ENCODE data around the gene CDC42BPG. TPM values are rescaled to one million over a fixed set of nuclear protein-coding genes. Genes with fewer than 3 reads are reported as not detected.

Gene CDC42BPG
- total and polyA plus RNA-seq, 2 of the 8 experiments (the other 6 are each of a cell fraction or from before 2014, with no cell fraction given): 3.7 to 10.6 TPM

DNA sequence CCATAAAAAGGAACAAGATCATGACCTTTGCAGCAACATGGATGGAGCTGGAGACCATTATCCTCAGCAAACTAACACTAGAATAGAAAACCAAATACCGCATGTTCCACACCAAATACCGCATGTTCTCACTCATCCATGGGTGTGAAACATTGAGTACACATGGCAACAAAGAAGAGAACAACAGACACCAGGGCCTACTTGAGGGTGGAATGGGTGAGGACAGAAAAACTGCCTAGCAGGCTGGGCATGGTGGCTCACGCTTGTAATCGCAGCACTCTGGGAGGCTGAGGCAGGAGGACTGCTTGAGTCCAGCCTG, 21.7 kb upstream of the CDC42BPG start:
- no peak for FAIRE-seq

More for the DNA sequence above, 21.7 kb upstream of the CDC42BPG start:
- Histone ChIP-seq H2BK120ac (replicated peaks; ENCODE audit: low read depth, low read length) (no peak overlapping the region), H3K23me2 (ENCODE audit: low read depth, low read length) (no peaks in the 10 kb centered on the region), H2AK5ac (ENCODE audit: low read depth, low read length) (no peak overlapping the region), H2BK12ac (ENCODE audit: low read depth, low read length) (no peak overlapping the region), H3K56ac (replicated peaks; ENCODE audit: insufficient read length, low read depth, low read length) (no peak overlapping the region), H3K18ac (ENCODE audit: extremely low read depth, low read length) (no peak overlapping the region), H3K27ac (ENCODE audit: low read depth, low read length) (no peak overlapping the region), H3K36me3 (ENCODE audit: control insufficient read depth in 2 of 4, insufficient read depth in 4 of 4, low read length in 3 of 4) (no peaks in the 10 kb centered on the region), H3K9ac (replicated peaks in 1 of 4; ENCODE audit: extremely low read depth in 1 of 4, low read depth in 3 of 4, low read length in 3 of 4) (no peak overlapping the region), H4K91ac (replicated peaks; ENCODE audit: insufficient read length, low read length) (no peak overlapping the region), H2BK15ac (ENCODE audit: low read length) (no peak overlapping the region), H4K8ac (ENCODE audit: extremely low read depth, insufficient read depth, low read length) (no peak overlapping the region), H3K4ac (replicated peaks; ENCODE audit: insufficient read length, low read depth, low read length) (no peak overlapping the region), H3K14ac (ENCODE audit: insufficient read length) (no peak overlapping the region), H4K5ac (ENCODE audit: insufficient read length, low read depth, low read length) (no peak overlapping the region), H3K4me1 (replicated peaks in 1 of 4; ENCODE audit: control insufficient read depth in 3 of 4, insufficient read depth in 4 of 4, low read length in 3 of 4) (peaks cover 0 to 23% (median 15%) of the 10 kb centered on the region in 4 experiments; a peak in 6 of 7 replicates), H3K27me3 (replicated peaks in 1 of 4; ENCODE audit: control insufficient read depth in 3 of 4, extremely low read depth in 1 of 4, insufficient read depth in 3 of 4, low read length in 3 of 4) (no peaks in the 10 kb centered on the region), H3K23ac (ENCODE audit: insufficient read length) (no peak overlapping the region), H2BK20ac (ENCODE audit: low read length) (no peak overlapping the region), H3K79me2 (ENCODE audit: control insufficient read depth in 1 of 2, insufficient read depth in 2 of 2, low read length in 2 of 2) (peaks cover 0 to 9% of the 10 kb centered on the region in 2 experiments; a peak in 1 of 4 replicates), H2BK5ac (ENCODE audit: low read depth, low read length) (no peak overlapping the region), H2AFZ (ENCODE audit: low read length) (no peak overlapping the region), H3K4me2 (ENCODE audit: insufficient read depth in 1 of 2, low read depth in 2 of 2, low read length in 2 of 2) (no peak overlapping the region), H3K9me3 (ENCODE audit: insufficient read depth in 2 of 2, low read depth in 1 of 2, low read length in 1 of 2) (no peaks in the 10 kb centered on the region), H3K4me3 (ENCODE audit: extremely low read depth in 1 of 4, insufficient read depth in 2 of 4, low read depth in 3 of 4, low read length in 4 of 4) (no peak overlapping the region), H4K20me1 (replicated peaks in 1 of 2; ENCODE audit: control insufficient read depth in 1 of 2, insufficient read depth in 2 of 2, low read length in 2 of 2) (peaks cover 0 to 4% of the 10 kb centered on the region in 2 experiments), H3K79me1 (ENCODE audit: low read depth, low read length) (peaks cover 10% of the 10 kb centered on the region)
- no peak for DNase-seq (ENCODE audit: low read depth in 1 of 2, low spot score in 2 of 2)
- 98% methylated on average over 4 of the region's 4 CpGs; no CpG with 5 or more reads in 1 of the 2 experiments for WGBS, 2 experiments (ENCODE audit: extremely low coverage in 1 of 2, insufficient coverage in 1 of 2, insufficient read length in 1 of 2, insufficient replicate concordance in 2 of 2, low coverage in 1 of 2, low lambda C conversion rate in 2 of 2, missing lambda C conversion rate in 1 of 2)
- TF ChIP-seq BRCA1 (IDR thresholded peaks at IDR 0.05; ENCODE audit: low read depth, low read length): no peak
- TF ChIP-seq CREB1 (IDR thresholded peaks at IDR 0.05): no peak
- TF ChIP-seq, protein P1, sequence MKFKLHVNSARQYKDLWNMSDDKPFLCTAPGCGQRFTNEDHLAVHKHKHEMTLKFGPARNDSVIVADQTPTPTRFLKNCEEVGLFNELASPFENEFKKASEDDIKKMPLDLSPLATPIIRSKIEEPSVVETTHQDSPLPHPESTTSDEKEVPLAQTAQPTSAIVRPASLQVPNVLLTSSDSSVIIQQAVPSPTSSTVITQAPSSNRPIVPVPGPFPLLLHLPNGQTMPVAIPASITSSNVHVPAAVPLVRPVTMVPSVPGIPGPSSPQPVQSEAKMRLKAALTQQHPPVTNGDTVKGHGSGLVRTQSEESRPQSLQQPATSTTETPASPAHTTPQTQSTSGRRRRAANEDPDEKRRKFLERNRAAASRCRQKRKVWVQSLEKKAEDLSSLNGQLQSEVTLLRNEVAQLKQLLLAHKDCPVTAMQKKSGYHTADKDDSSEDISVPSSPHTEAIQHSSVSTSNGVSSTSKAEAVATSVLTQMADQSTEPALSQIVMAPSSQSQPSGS (IDR thresholded peaks at IDR 0.05; ENCODE audit: low read length): no peak
- TF ChIP-seq NRF1 (IDR thresholded peaks at IDR 0.05; ENCODE audit: low read depth, low read length): no peak
- no peak for TF ChIP-seq JUND (IDR thresholded peaks at IDR 0.05; ENCODE audit: low read length)
- TF ChIP-seq BACH1 (IDR thresholded peaks at IDR 0.05; ENCODE audit: low read length): no peak
- no peak for TF ChIP-seq CEBPB (IDR thresholded peaks at IDR 0.05; ENCODE audit: low read depth, low read length)
- TF ChIP-seq CHD2 (IDR thresholded peaks at IDR 0.05; ENCODE audit: low read length): no peak
- TF ChIP-seq SUZ12 (IDR thresholded peaks at IDR 0.05; ENCODE audit: low read length): no peak
- no peak for TF ChIP-seq KDM4A (IDR thresholded peaks at IDR 0.05; ENCODE audit: low read depth, low read length, severe bottlenecking)
- ChIA-PET POLR2A (ENCODE audit: partially characterized antibody) (interaction anchor here (25.7 kb wide), 1 partner anchor 18 kb away, joined by 408 read pairs; the partner anchor contains the start of gene EHD1), CTCF (ENCODE audit: partially characterized antibody) (interaction anchor here (1.5 to 32.3 kb wide), 3 partner anchors 15 to 198 kb away, joined by 3 to 1058 read pairs (median 321); partner anchors contain the start of gene EHD1)
